ENCODE data around the gene RAI1.

GRCh38 chr17:17679748-17680147, 1.5 kb upstream of the RAI1 start:
- no peak for TF ChIP-seq KDM1A (IDR thresholded peaks at IDR 0.05; ENCODE audit: borderline replicate concordance, low read length)
- no peak for TF ChIP-seq RBBP5 (IDR thresholded peaks at IDR 0.05; ENCODE audit: borderline replicate concordance, low read depth, low read length)
- no peak for TF ChIP-seq TAF1 (IDR thresholded peaks at IDR 0.05; ENCODE audit: low read depth, low read length)
- TF ChIP-seq GTF2F1 (IDR thresholded peaks at IDR 0.05; ENCODE audit: borderline replicate concordance, low read depth, low read length), result no peak
- no peak for TF ChIP-seq CTCF (IDR thresholded peaks at IDR 0.05; ENCODE audit: control extremely low read depth in 1 of 3, insufficient read depth in 1 of 3, low read depth in 1 of 3, low read length in 3 of 3)
- TF ChIP-seq POLR2AphosphoS5 (IDR thresholded peaks at IDR 0.05; ENCODE audit: low read depth, low read length), result no peak
- no peak for TF ChIP-seq HDAC6 (IDR thresholded peaks at IDR 0.05; ENCODE audit: low read depth, low read length)

Data from H1 (cell line).